Measurements from ENCODE around the gene OR5B21. TPM values are rescaled to one million over a fixed set of nuclear protein-coding genes. Genes with fewer than 3 reads are reported as not detected.

Gene OR5B21
- not detected for total RNA-seq

GRCh38 chr11:58508005-58508404 is at the start of gene OR5B21:
Gene OR5B21 (minus strand): TSS chr11:58508105. CDS start chr11:58508105, 0 bp downstream.
- no peak for DNase-seq (ENCODE audit: low read depth in 2 of 3, low spot score in 2 of 3)

- DNase-seq (ENCODE audit: low read depth in 2 of 3, low spot score in 2 of 3) = no peak
These were observed 41.7 kb upstream of the OR5B21 start for GRCh38 chr11:58549644-58550043.

GRCh38 chr11:58546841-58547240 is 38.9 kb upstream of the OR5B21 start:
- no peak for DNase-seq (ENCODE audit: low read depth in 2 of 3, low spot score in 2 of 3)

- no peak for DNase-seq (ENCODE audit: low read depth in 2 of 3, low spot score in 2 of 3)
These were observed 24.0 kb upstream of the OR5B21 start for GRCh38 chr11:58531865-58532341.

- DNase-seq (ENCODE audit: low read depth in 2 of 3, low spot score in 2 of 3) = no peak
These were observed 22.3 kb upstream of the OR5B21 start for GRCh38 chr11:58530236-58530635.

- DNase-seq (ENCODE audit: low read depth in 2 of 3, low spot score in 2 of 3) = no peak
These were observed 19.5 kb upstream of the OR5B21 start for GRCh38 chr11:58527429-58527828.

- peak in 2 of 3 donors; percentile 8 to 38 for DNase-seq (ENCODE audit: low read depth in 2 of 3, low spot score in 2 of 3)
These were observed 18.8 kb upstream of the OR5B21 start for GRCh38 chr11:58526721-58527120.

- DNase-seq (ENCODE audit: low read depth in 2 of 3, low spot score in 2 of 3) = peak; percentile 25 to 91 (median 72)
These were observed 17.2 kb upstream of the OR5B21 start for GRCh38 chr11:58525037-58525614.

GRCh38 chr11:58524232-58525036 is 16.5 kb upstream of the OR5B21 start:
- DNase-seq (ENCODE audit: low read depth in 2 of 3, low spot score in 2 of 3) = peak; percentile 52 to 76 (median 72)

- DNase-seq (ENCODE audit: low read depth in 2 of 3, low spot score in 2 of 3) = peak in 2 of 3 donors; percentile 43 to 67
These were observed 6.0 kb upstream of the OR5B21 start for GRCh38 chr11:58513747-58514367.

GRCh38 chr11:58511636-58512035 is 3.7 kb upstream of the OR5B21 start:
- DNase-seq (ENCODE audit: low read depth in 2 of 3, low spot score in 2 of 3) = no peak

- DNase-seq (ENCODE audit: low read depth in 2 of 3, low spot score in 2 of 3) = no peak
These were observed 1.8 kb upstream of the OR5B21 start for GRCh38 chr11:58509748-58510147.

GRCh38 chr11:58508814-58509213 is 909 bp upstream of the OR5B21 start:
- DNase-seq (ENCODE audit: low read depth in 2 of 3, low spot score in 2 of 3) = no peak

GRCh38 chr11:58507355-58507754 is 550 bp downstream of the OR5B21 start:
- no peak for DNase-seq (ENCODE audit: low read depth in 2 of 3, low spot score in 2 of 3)

GRCh38 chr11:58506935-58507334 is 970 bp downstream of the OR5B21 start:
- DNase-seq (ENCODE audit: low read depth in 2 of 3, low spot score in 2 of 3) = no peak

- DNase-seq (ENCODE audit: low read depth in 2 of 3, low spot score in 2 of 3) = no peak
These were observed 2.1 kb downstream of the OR5B21 start for GRCh38 chr11:58505849-58506248.

- no peak for DNase-seq (ENCODE audit: low read depth in 2 of 3, low spot score in 2 of 3)
These were observed 3.7 kb downstream of the OR5B21 start for GRCh38 chr11:58504232-58504631.

GRCh38 chr11:58503361-58503856 is 4.5 kb downstream of the OR5B21 start:
- no peak for DNase-seq (ENCODE audit: low read depth in 2 of 3, low spot score in 2 of 3)

- no peak for DNase-seq (ENCODE audit: low read depth in 2 of 3, low spot score in 2 of 3)
These were observed 5.9 kb downstream of the OR5B21 start for GRCh38 chr11:58502004-58502403.

GRCh38 chr11:58498464-58498863 is 9.4 kb downstream of the OR5B21 start:
- peak in 1 of 3 donors; percentile 38 for DNase-seq (ENCODE audit: low read depth in 2 of 3, low spot score in 2 of 3)

GRCh38 chr11:58497951-58498350 is 10.0 kb downstream of the OR5B21 start:
- no peak for DNase-seq (ENCODE audit: low read depth in 2 of 3, low spot score in 2 of 3)
